Astrocyte of the hippocampus (primary cell): ENCODE results near the gene TMEM151B.
A peak's percentile ranks its signal among the peaks of the same experiment; 100 is the strongest.

Source experiments
- DNase-seq: peaks from one replicate; pipeline ENCODE4 v3.0.0; 2011; ENCODE audit warnings: low read depth, low spot score

The TMEM151B gene

GRCh38 chr6:44278774-44279697 lies 8.8 kb downstream of the TMEM151B start:
- DNase-seq: no peak

- no peak for DNase-seq
These were observed 13.9 kb downstream of the TMEM151B start for GRCh38 chr6:44284121-44284520.

GRCh38 chr6:44284867-44285266 lies 14.6 kb downstream of the TMEM151B start:
- no peak for DNase-seq

- DNase-seq: peak; percentile 45
These were observed 15.5 kb downstream of the TMEM151B start for GRCh38 chr6:44285552-44286284.

- DNase-seq: no peak
These were observed 16.0 kb downstream of the TMEM151B start for GRCh38 chr6:44286285-44286565.

- no peak for DNase-seq
These were observed 16.5 kb downstream of the TMEM151B start for GRCh38 chr6:44286747-44287146.

- DNase-seq: no peak
These were observed 19.5 kb downstream of the TMEM151B start for GRCh38 chr6:44289726-44290260.

GRCh38 chr6:44291841-44292240 lies 21.6 kb downstream of the TMEM151B start:
- no peak for DNase-seq

GRCh38 chr6:44292661-44293365 lies 22.6 kb downstream of the TMEM151B start:
- DNase-seq: no peak

GRCh38 chr6:44294832-44295791 lies 24.9 kb downstream of the TMEM151B start:
- DNase-seq: no peak

- DNase-seq: peak; percentile 67
These were observed 27.1 kb downstream of the TMEM151B start for GRCh38 chr6:44297063-44298038.

- DNase-seq: no peak
These were observed 28.0 kb downstream of the TMEM151B start for GRCh38 chr6:44298055-44298803.

GRCh38 chr6:44298864-44299263 lies 28.6 kb downstream of the TMEM151B start:
- DNase-seq: no peak

- DNase-seq: no peak
These were observed 30.1 kb downstream of the TMEM151B start for GRCh38 chr6:44300292-44300823.

GRCh38 chr6:44301106-44301505 lies 30.9 kb downstream of the TMEM151B start:
- DNase-seq: no peak

GRCh38 chr6:44301782-44302564 lies 31.7 kb downstream of the TMEM151B start:
- no peak for DNase-seq

- DNase-seq: no peak
These were observed 32.6 kb downstream of the TMEM151B start for GRCh38 chr6:44302856-44303255.

- no peak for DNase-seq
These were observed 33.6 kb downstream of the TMEM151B start for GRCh38 chr6:44303842-44304241.
